Daoy (cell line): ENCODE results near the gene SEC61G. TPM values are rescaled to one million over a fixed set of nuclear protein-coding genes. Genes with fewer than 3 reads are reported as not detected.

Experiments used
- DNase-seq: peaks from one replicate; pipeline ENCODE4 v3.0.0-alpha.2; 2015; ENCODE audit warnings: low read depth
- total RNA-seq: library from RNA; depleted of rRNA; stranded (reverse); fragments of >200 nt; shearing (Covaris generic); gene quantifications from 2 replicates; pipeline ENCODE4 v1.2.3, GENCODE V29; 2014; rRNA removed

SEC61G gene
- total RNA-seq, 1 experiment from 2014 or later, result 2,044 TPM

GRCh38 chr7:54764861-54765260 lies 5.8 kb upstream of the SEC61G start:
- DNase-seq, result no peak

GRCh38 chr7:54757711-54758110 lies 1.3 kb downstream of the SEC61G start:
- DNase-seq, result no peak

- DNase-seq, result no peak
These were observed 9.8 kb downstream of the SEC61G start for GRCh38 chr7:54749200-54749599.

- no peak for DNase-seq
These were observed 11.8 kb downstream of the SEC61G start for GRCh38 chr7:54747234-54747633.

- no peak for DNase-seq
These were observed 15.4 kb downstream of the SEC61G start for GRCh38 chr7:54743580-54743979.

- DNase-seq, result no peak
These were observed 20.3 kb downstream of the SEC61G start for GRCh38 chr7:54738737-54739136.

- DNase-seq, result peak; percentile 41
These were observed 29.9 kb downstream of the SEC61G start for GRCh38 chr7:54729107-54729506.

- DNase-seq, result no peak
These were observed 30.6 kb downstream of the SEC61G start for GRCh38 chr7:54728411-54728810.

- peak; percentile 36 for DNase-seq
These were observed 33.8 kb downstream of the SEC61G start for GRCh38 chr7:54725255-54725654.

- no peak for DNase-seq
These were observed 36.5 kb downstream of the SEC61G start for GRCh38 chr7:54722502-54722901.

- no peak for DNase-seq
These were observed 37.0 kb downstream of the SEC61G start for GRCh38 chr7:54722026-54722425.

GRCh38 chr7:54719974-54720373 lies 39.0 kb downstream of the SEC61G start:
- DNase-seq, result no peak

- DNase-seq, result no peak
These were observed 39.6 kb downstream of the SEC61G start for GRCh38 chr7:54719425-54719824.

GRCh38 chr7:54712820-54713219 lies 46.2 kb downstream of the SEC61G start:
- no peak for DNase-seq

GRCh38 chr7:54711900-54712595 lies 47.0 kb downstream of the SEC61G start:
- no peak for DNase-seq

- DNase-seq, result no peak
These were observed 49.7 kb downstream of the SEC61G start for GRCh38 chr7:54709283-54709682.

- peak; percentile 94 for DNase-seq
These were observed 53.6 kb downstream of the SEC61G start for GRCh38 chr7:54705436-54705835.

GRCh38 chr7:54704851-54705250 lies 54.2 kb downstream of the SEC61G start:
- no peak for DNase-seq

Other genes starting within 250 kb of the SEC61G start
- gene VSTM2A, start 216.8 kb downstream of the SEC61G start, total RNA-seq, result 0.23 TPM in 1 of 2 replicates, not detected in the other